GM12878 (cell line): ENCODE results near the gene SIRT7. TPM values are rescaled to one million over a fixed set of nuclear protein-coding genes. Genes with fewer than 3 reads are reported as not detected.
A peak's percentile ranks its signal among the peaks of the same experiment; 100 is the strongest.

ENCODE experiments used
- ATAC-seq: fragments of 200-7000 bp; cut with Tn5 transposase; 3 replicates; pipeline ENCODE4 v1.9.1; 2020; ENCODE audit warnings: mild to moderate bottlenecking, moderate library complexity
- BruUV-seq: library from RNA; stranded (reverse); fragments of 400-500 nt; replicated peaks from 2 replicates; lab custom pipeline; 2021; lab: Mats Ljungman, UMichigan
- CTCF ChIA-PET: fragments of 300-600 bp; sonication (Branson Sonifier 250); formaldehyde crosslinking; extraction: SDS; loops from one replicate; lab custom pipeline; 2021; ENCODE audit warnings: inconsistent platforms; lab: Yijun Ruan, JAX
- POLR2A ChIA-PET: fragments of 350-600 bp; formaldehyde crosslinking; extraction: SDS; loops from one replicate; lab custom pipeline; 2021; ENCODE audit warnings: inconsistent platforms; lab: Charles Lee
- RAD21 ChIA-PET: fragments of 300-600 bp; sonication (Branson Sonifier 250); formaldehyde crosslinking; loops from one replicate; lab custom pipeline; 2023; ENCODE audit warnings: antibody characterized with exemption; ENCODE audit not compliant: unreplicated experiment; lab: Charles Lee
- SMC1A ChIA-PET: fragments of 300-600 bp; sonication (Branson Sonifier 250); formaldehyde crosslinking; loops from one replicate; lab custom pipeline; 2023; ENCODE audit not compliant: unreplicated experiment, uncharacterized antibody; lab: Charles Lee
- DNase-seq: peaks from one replicate; pipeline ENCODE4 v3.0.0-alpha.2; 2011; ENCODE audit warnings: low read depth, low spot score
- FAIRE-seq: peaks from 3 replicates; lab custom pipeline; 2011; peaks lifted over from hg19 to GRCh38; lab: Jason Lieb, UNC
- H2AFZ ChIP-seq: 2 replicates; pipeline ENCODE4 v1.6.0; 2011; ENCODE audit warnings: low read depth, low read length, control low read depth; ENCODE audit not compliant: control insufficient read depth
- H3K27ac ChIP-seq: 2 replicates; pipeline ENCODE4 v1.5.1; 2011; ENCODE audit warnings: control low read depth; ENCODE audit not compliant: control insufficient read depth, insufficient read depth
- H3K27me3 ChIP-seq, 2 experiments: replicated peaks in 1 of 2; 2 replicates each; pipeline versions ENCODE4 v1.6.0 to v1.6.1; 2011; ENCODE audit warnings: low read length in 1 of 2; ENCODE audit not compliant: control insufficient read depth in 2 of 2, insufficient read depth in 2 of 2
- H3K36me3 ChIP-seq, 2 experiments: 2 replicates each; pipeline ENCODE4 v1.5.1; 2011; ENCODE audit warnings: low read length in 1 of 2; ENCODE audit not compliant: control insufficient read depth in 2 of 2, insufficient read depth in 2 of 2
- H3K4me1 ChIP-seq: 2 replicates; pipeline ENCODE4 v1.6.1; 2011; ENCODE audit warnings: mild to moderate bottlenecking, low read length, moderate library complexity, mixed read lengths; ENCODE audit not compliant: control insufficient read depth, insufficient read depth
- H3K4me2 ChIP-seq: 2 replicates; pipeline ENCODE4 v1.6.0; 2011; ENCODE audit warnings: control low read depth; ENCODE audit not compliant: control insufficient read depth, insufficient read depth
- H3K4me3 ChIP-seq: fragments of 200-600 bp; sonication (generic); 2 replicates; pipeline ENCODE4 v1.5.1; 2016
- H3K79me2 ChIP-seq: 2 replicates; pipeline ENCODE4 v1.6.0; 2011; ENCODE audit warnings: low read length; ENCODE audit not compliant: control insufficient read depth, insufficient read depth
- H3K9ac ChIP-seq: 2 replicates; pipeline ENCODE4 v1.8.0; 2011; ENCODE audit warnings: low read length, control low read depth, mixed read lengths; ENCODE audit not compliant: control insufficient read depth, insufficient read depth
- H3K9me3 ChIP-seq: replicated peaks from 3 replicates; pipeline ENCODE4 v1.5.1; 2011; ENCODE audit warnings: mild to moderate bottlenecking, low read length; ENCODE audit not compliant: control insufficient read depth, insufficient read depth
- H4K20me1 ChIP-seq: 2 replicates; pipeline ENCODE4 v1.6.0; 2011; ENCODE audit not compliant: control insufficient read depth, insufficient read depth
- BHLHE40 ChIP-seq, 2 experiments: fragments of 450-650 bp in 1 of 2; IDR thresholded peaks; 2 replicates each; pipeline ENCODE4 v1.6.1; 2011 to 2017; ENCODE audit warnings: low read depth in 2 of 2, borderline replicate concordance in 1 of 2, improper control_type of control experiment in 1 of 2, low read length in 1 of 2, mild to moderate bottlenecking in 1 of 2
- BRCA1 ChIP-seq: IDR thresholded peaks from 2 replicates; pipeline ENCODE4 v1.6.1; 2011; ENCODE audit warnings: low read depth, low read length, improper control_type of control experiment
- NFIC ChIP-seq: IDR thresholded peaks from 2 replicates; pipeline ENCODE4 v1.6.1; 2012; ENCODE audit warnings: low read depth, mild to moderate bottlenecking, inconsistent platforms, low read length, moderate library complexity
- NR2C1 ChIP-seq: fragments of 450-650 bp; IDR thresholded peaks from 2 replicates; pipeline ENCODE4 v1.6.1; 2017; ENCODE audit warnings: antibody characterized with exemption, mild to moderate bottlenecking, moderate library complexity
- NR2F1 ChIP-seq: fragments of 450-650 bp; conservative IDR thresholded peaks from 2 replicates; pipeline ENCODE4 v1.6.1; 2017; ENCODE audit warnings: mild to moderate bottlenecking
- POLR2AphosphoS2 ChIP-seq: IDR thresholded peaks from 2 replicates; pipeline ENCODE4 v1.6.1; 2011; ENCODE audit warnings: low read depth, mild to moderate bottlenecking, low read length, improper control_type of control experiment, moderate library complexity
- POU2F2 ChIP-seq: IDR thresholded peaks from 3 replicates; pipeline ENCODE4 v1.6.1; 2011; ENCODE audit warnings: low read depth, mild to moderate bottlenecking, low read length, borderline replicate concordance
- SMAD1 ChIP-seq: fragments of 450-650 bp; IDR thresholded peaks from 2 replicates; pipeline ENCODE4 v1.6.1; 2018; ENCODE audit warnings: mild to moderate bottlenecking, low read depth; ENCODE audit not compliant: partially characterized antibody
- SUZ12 ChIP-seq: fragments of 200-600 bp; sonication (generic); IDR thresholded peaks from one replicate; pipeline ENCODE4 v1.6.1; 2018; ENCODE audit warnings: antibody characterized with exemption, mild to moderate bottlenecking; ENCODE audit not compliant: unreplicated experiment
- TCF12 ChIP-seq: IDR thresholded peaks from 2 replicates; pipeline ENCODE4 v1.6.1; 2011; ENCODE audit warnings: low read depth, mild to moderate bottlenecking, low read length
- TCF7 ChIP-seq: IDR thresholded peaks from 2 replicates; pipeline ENCODE4 v1.6.1; 2014; ENCODE audit warnings: antibody characterized with exemption, borderline replicate concordance
- YBX1 ChIP-seq: fragments of 450-650 bp; IDR thresholded peaks from 2 replicates; pipeline ENCODE4 v1.6.1; 2016; ENCODE audit warnings: antibody characterized with exemption
- ZBED1 ChIP-seq: IDR thresholded peaks from 2 replicates; pipeline ENCODE4 v1.6.1; 2016; ENCODE audit warnings: borderline replicate concordance
- ZBTB11 ChIP-seq: fragments of 450-650 bp; formaldehyde crosslinking; IDR thresholded peaks from 2 replicates; pipeline ENCODE4 v1.5.0; 2022; ENCODE audit warnings: mild to moderate bottlenecking, missing genetic modification characterization
- WGBS: methylation state at CpG from one replicate; pipeline ENCODE4 v1.1.6; 2016; ENCODE audit warnings: low lambda C conversion rate; ENCODE audit not compliant: insufficient replicate concordance, insufficient coverage; ENCODE audit errors: missing lambda C conversion rate; 5-methylcytosine and 5-hydroxymethylcytosine counted together
- in situ Hi-C: fragments of 300-500 bp; cut with MboI; formaldehyde crosslinking; loops from 9 replicates; pipeline ENCODE4 v1.14.3; 2018; ENCODE audit warnings: mixed read lengths
- intact Hi-C: fragments of 100-400 bp; cut with micrococcal nuclease; formaldehyde crosslinking; loops from one replicate; pipeline ENCODE4 v1.14.2; 2022; ENCODE audit not compliant: unreplicated experiment
- polyA plus RNA-seq, 11 experiments: library from polyadenylated mRNA; depleted of rRNA in 4 of 11; unstranded in 6 of 11; stranded (reverse) in 5 of 11; fragments of >200 nt; fragmentation: Nextera tagmentation in 4 of 11; fragmentation: Illumina TruSeq in 1 of 11; extraction: Ambion mirVana in 4 of 11; extraction: Trizol in 1 of 11; gene quantifications; 1 replicate in 1 of 11; 2 replicates in 10 of 11; pipeline versions ENCODE4 v1.2.1 to v1.2.3, GENCODE V29; 2011 to 2016; ENCODE audit warnings: inconsistent platforms in 2 of 11, missing spikeins in 2 of 11, low read depth in 1 of 11
- total RNA-seq, 4 experiments: library from RNA; depleted of rRNA in 3 of 4; stranded (reverse); fragments of >200 nt in 3 of 4; fragmentation: Illumina TruSeq in 1 of 4; extraction: Trizol in 1 of 4; gene quantifications; 2 replicates each; pipeline versions ENCODE4 v1.2.1 to v1.2.3, GENCODE V29; 2013 to 2021

Gene SIRT7
- total and polyA plus RNA-seq, 10 of the 15 experiments (the other 5 are each of a cell fraction or from before 2014, with no cell fraction given), result 1.2 to 56.2 (median 22.7) TPM

- intact Hi-C loops (no loop called here), in situ Hi-C loops (no loop called here)
- no peak for TF ChIP-seq SUZ12
- TF ChIP-seq TCF7, result no peak
- no peak for TF ChIP-seq BRCA1
- TF ChIP-seq POLR2AphosphoS2, result no peak
- TF ChIP-seq ZBED1, result no peak
- no peak for TF ChIP-seq TCF12
- Histone ChIP-seq H3K9me3 (no peaks in the 10 kb centered on the region), H3K27me3 (no peaks in the 10 kb centered on the region), H3K27ac (no peak overlapping the region), H4K20me1 (no peaks in the 10 kb centered on the region; the same call in 1 of the 2 replicates), H3K9ac (no peak overlapping the region), H3K4me2 (no peak overlapping the region), H2AFZ (no peak overlapping the region), H3K36me3 (peaks cover 3 to 8% of the 10 kb centered on the region in 2 experiments; a peak in 3 of 4 replicates), H3K79me2 (peaks cover 47% of the 10 kb centered on the region), H3K4me3 (no peak overlapping the region), H3K4me1 (peaks cover 18% of the 10 kb centered on the region)
- no peak for DNase-seq
- RAD21 ChIA-PET, result no interaction called here
- no TSS peak for BruUV-seq
- POLR2A ChIA-PET, result interaction anchor here (0.6 kb wide), 2 partner anchors 66 to 1773 kb away, joined by 3 to 6 read pairs; no protein-coding TSS in a partner anchor
- SMC1A ChIA-PET, result no interaction called here
- WGBS, result 94% methylated on average over 3 of the region's 3 CpGs
- no peak for FAIRE-seq
- CTCF ChIA-PET, result no interaction called here
- no peak for ATAC-seq
Measured at GRCh38 chr17:81921537-81921862, 3.5 kb upstream of the SIRT7 start.

GRCh38 chr17:81920612-81921536 lies 2.9 kb upstream of the SIRT7 start:
- no peak overlapping the region for H3K27ac ChIP-seq
- H3K4me1 ChIP-seq, result peaks cover 16% of the 10 kb centered on the region
- peaks cover 4 to 8% of the 10 kb centered on the region in 2 experiments; a peak in 3 of 4 replicates for H3K36me3 ChIP-seq
- no peak for ATAC-seq
- ChIA-PET SMC1A (no interaction called here), POLR2A (interaction anchor here (0.6 kb wide), 2 partner anchors 65 to 1772 kb away, joined by 3 to 6 read pairs; no protein-coding TSS in a partner anchor), RAD21 (no interaction called here), CTCF (no interaction called here)
- intact Hi-C loops, result no loop called here
- no peaks in the 10 kb centered on the region for H3K27me3 ChIP-seq
- H3K9me3 ChIP-seq, result no peaks in the 10 kb centered on the region
- 89% methylated on average over 33 of the region's 33 CpGs for WGBS
- no peak for FAIRE-seq
- in situ Hi-C loops, result no loop called here
- no peak overlapping the region for H3K9ac ChIP-seq
- no peak overlapping the region for H2AFZ ChIP-seq
- no peak overlapping the region for H3K4me3 ChIP-seq
- no TSS peak for BruUV-seq
- H3K79me2 ChIP-seq, result peaks cover 45% of the 10 kb centered on the region
- no peak for DNase-seq
- no peaks in the 10 kb centered on the region; the same call in 1 of the 2 replicates for H4K20me1 ChIP-seq
- no peak overlapping the region for H3K4me2 ChIP-seq
- peak; percentile 42; the same call in 1 of the 2 replicates for TF ChIP-seq NR2F1
- TF ChIP-seq NR2C1, result peak; percentile 45
- TF ChIP-seq NFIC, result no peak
- TF ChIP-seq YBX1, result no peak
- no peak for TF ChIP-seq POU2F2
- TF ChIP-seq SMAD1, result no peak
- no peak for TF ChIP-seq ZBTB11
- TF ChIP-seq BHLHE40 (IDR thresholded peaks at IDR 0.05; ENCODE audit: borderline replicate concordance in 1 of 2, low read depth in 2 of 2, low read length in 1 of 2), result no peak
